GM19324 (cell line): Measurements from ENCODE around the gene OR8H2.
"Not testable (repeated sequence)": the region's sequence is repeated elsewhere in the genome, so short reads cannot be mapped to it uniquely, and the experiment has no call there.

ENCODE experiments used
- ATAC-seq: cut with Tn5 transposase; IDR thresholded peaks from one replicate; pipeline ENCODE4 v1.9.1; 2021; ENCODE audit warnings: mild to moderate bottlenecking, moderate library complexity; ENCODE audit not compliant: unreplicated experiment, low FRiP score

The OR8H2 gene, protein sequence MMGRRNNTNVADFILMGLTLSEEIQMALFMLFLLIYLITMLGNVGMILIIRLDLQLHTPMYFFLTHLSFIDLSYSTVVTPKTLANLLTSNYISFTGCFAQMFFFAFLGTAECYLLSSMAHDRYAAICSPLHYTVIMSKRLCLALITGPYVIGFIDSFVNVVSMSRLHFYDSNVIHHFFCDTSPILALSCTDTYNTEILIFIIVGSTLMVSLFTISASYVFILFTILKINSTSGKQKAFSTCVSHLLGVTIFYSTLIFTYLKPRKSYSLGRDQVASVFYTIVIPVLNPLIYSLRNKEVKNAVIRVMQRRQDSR

GRCh38 chr11:56103210-56103737 lies at the start of gene OR8H2:
Gene OR8H2, plus strand, starts transcription at chr11:56103687. Its CDS starts 1,356 bp downstream, at chr11:56105043.
- no peak for ATAC-seq

- ATAC-seq = not testable (repeated sequence)
These were observed 47.1 kb upstream of the OR8H2 start for GRCh38 chr11:56056366-56056765.

DNA sequence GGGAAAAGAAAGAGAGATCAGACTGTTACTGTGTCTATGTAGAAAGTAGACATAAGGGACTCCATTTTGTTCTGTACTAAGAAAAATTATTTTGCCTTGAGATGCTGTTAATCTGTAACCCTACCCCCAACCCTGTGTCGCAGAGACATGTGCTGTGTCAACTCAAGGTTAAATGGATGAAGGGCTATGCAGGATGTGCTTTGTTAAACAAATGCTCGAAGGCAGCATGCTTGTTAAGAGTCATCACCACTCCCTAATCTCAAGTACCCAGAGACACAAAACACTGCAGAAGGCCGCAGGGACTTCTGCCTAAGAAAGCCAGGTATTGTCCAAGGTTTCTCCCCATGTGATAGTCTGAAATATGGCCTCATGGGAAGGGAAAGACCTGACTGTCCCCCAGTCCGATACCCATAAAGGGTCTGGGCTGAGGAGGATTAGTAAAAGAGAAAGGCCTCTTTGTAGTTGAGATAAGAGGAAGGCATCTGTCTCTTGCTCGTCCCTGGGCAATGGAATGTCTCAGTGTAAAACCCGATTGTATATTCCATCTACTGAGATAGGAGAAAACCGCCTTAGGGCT lies 45.7 kb upstream of the OR8H2 start:
- not testable (repeated sequence) for ATAC-seq

DNA sequence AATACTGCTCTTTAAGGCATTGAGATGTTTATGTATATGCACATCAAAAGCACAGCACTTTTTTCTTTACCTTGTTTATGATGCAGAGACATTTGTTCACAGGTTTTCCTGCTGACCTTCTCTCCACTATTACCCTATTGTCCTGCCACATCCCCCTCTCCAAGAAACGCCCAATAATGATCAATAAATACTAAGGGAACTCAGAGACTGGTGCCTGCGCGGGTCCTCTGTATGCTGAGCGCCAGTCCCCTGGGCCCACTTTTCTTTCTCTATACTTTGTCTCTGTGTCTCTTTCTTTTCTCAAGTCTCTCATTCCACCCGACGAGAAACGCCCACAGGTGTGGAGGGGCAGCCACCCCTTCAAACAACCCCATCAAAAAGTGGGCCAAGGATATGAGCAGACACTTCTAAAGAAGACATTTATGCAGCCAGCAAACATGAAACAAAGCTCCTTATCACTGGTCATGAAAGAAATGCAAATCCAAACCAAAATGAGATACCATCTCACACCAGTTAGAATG lies 45.2 kb upstream of the OR8H2 start:
- not testable (repeated sequence) for ATAC-seq

GRCh38 chr11:56066980-56067379 lies 36.5 kb upstream of the OR8H2 start:
- ATAC-seq = no peak

- no peak for ATAC-seq
These were observed 13.8 kb upstream of the OR8H2 start for GRCh38 chr11:56089697-56090096.

DNA sequence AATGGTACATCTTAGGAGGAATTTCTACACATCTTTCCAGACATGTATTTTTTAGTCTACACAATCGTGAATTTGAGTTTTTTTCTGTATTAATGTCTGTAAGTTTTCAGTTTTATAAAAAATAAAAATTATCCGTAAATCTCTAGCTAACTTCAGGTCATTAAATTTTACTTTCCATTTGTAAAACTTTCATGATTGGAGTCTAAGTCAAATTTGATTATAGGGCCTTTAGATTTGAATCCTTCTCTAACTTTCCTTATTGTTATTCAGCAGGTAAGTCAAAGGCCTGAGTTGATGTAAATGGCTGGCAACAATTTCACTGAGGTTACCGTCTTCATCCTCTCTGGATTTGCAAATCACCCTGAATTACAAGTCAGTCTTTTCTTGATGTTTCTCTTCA lies 10.5 kb upstream of the OR8H2 start, which contains the start of gene OR8I2:
TSS of gene OR8I2 (plus strand) at position 301 of the 400 bp plus-strand sequence. CDS start at position 301, 0 bp downstream.
- ATAC-seq = no peak

DNA sequence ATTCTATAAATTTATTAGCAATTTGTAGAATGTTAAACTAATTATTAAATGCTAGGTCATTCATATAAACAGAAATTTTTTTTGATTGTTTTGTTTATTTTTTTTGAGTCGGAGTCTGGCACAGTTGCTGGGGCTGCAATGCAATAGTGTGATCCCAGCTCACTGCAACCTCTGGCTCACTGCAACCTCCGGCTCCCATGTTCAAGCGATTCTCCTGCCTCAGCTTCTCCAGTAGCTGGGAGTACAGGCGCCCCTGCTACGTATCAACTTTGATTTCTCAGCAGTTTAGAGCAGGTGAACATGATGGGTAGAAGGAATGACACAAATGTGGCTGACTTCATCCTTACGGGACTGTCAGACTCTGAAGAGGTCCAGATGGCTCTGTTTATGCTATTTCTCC lies 18.6 kb downstream of the OR8H2 start, which contains the start of gene OR8H3:
TSS of gene OR8H3 (plus strand) at position 301 of the 400 bp plus-strand sequence. CDS start at position 301, 0 bp downstream.
- no peak for ATAC-seq

DNA sequence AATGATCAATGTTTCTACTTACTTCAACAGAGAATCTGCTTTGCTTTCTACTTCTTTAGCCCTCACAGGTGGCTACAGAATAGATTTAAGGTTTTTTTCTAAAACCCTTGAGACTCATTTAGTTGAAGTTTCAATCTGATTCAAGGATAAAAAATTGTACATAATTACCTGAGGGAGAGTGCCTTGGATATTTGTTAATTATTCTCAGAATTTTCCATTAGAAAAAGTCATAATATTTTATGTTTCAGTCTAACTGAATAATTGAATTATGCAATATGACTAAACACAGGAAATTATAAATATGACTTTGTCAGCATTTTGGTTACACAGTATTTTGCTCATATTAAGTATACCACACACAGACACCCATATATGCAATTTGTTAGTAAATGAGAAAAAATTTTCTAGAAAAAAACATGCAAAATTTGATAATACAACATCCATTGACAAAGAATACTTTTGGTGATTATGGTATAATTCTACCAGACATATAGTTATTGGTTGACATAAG lies 36.7 kb downstream of the OR8H2 start, which contains the start of gene OR8J3:
TSS of gene OR8J3 (minus strand) at position 51 of the 511 bp plus-strand sequence. CDS start 2,483 bp downstream, outside the sequence.
- ATAC-seq = no peak

GRCh38 chr11:56143681-56144080 lies 40.2 kb downstream of the OR8H2 start:
- not testable (repeated sequence) for ATAC-seq

DNA sequence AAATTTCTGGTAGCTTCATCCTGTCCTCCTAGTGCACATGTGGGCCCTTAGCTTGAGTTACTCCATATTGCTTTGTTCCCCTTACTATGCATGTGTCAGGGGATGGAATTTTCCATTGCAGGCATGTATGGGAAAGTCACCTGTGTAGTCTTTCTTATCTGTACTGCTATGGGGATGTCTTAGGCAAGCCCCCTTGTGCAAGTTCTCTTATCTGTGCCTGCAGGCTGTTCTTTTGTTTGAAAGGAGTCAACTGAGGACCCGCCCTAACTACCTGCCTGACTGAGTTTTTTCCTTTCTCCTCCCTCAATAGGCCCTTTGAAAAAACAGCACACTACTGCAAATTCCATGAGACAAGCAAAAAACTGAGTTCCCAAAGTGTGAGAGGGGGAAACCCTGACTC lies 47.9 kb downstream of the OR8H2 start:
- ATAC-seq = no peak

GRCh38 chr11:56152333-56152732 lies 48.8 kb downstream of the OR8H2 start:
- ATAC-seq = no peak
